HPDE6-E6E7 (cell line): ENCODE measurements around the gene KRT73.
"Not testable (repeated sequence)": the region's sequence is repeated elsewhere in the genome, so short reads cannot be mapped to it uniquely, and the experiment has no call there.

ENCODE experiments used
- DNase-seq: peaks from one replicate; pipeline ENCODE4 v3.0.0; 2011; ENCODE audit warnings: missing footprints; ENCODE audit errors: extremely low spot score

Gene KRT73

GRCh38 chr12:52600941-52601481 lies 17.3 kb downstream of the KRT73 start, which contains the start of gene KRT72:
Gene KRT72, minus strand, starts transcription at chr12:52601463. Its CDS starts 11 bp downstream, at chr12:52601452.
- no peak for DNase-seq

DNA sequence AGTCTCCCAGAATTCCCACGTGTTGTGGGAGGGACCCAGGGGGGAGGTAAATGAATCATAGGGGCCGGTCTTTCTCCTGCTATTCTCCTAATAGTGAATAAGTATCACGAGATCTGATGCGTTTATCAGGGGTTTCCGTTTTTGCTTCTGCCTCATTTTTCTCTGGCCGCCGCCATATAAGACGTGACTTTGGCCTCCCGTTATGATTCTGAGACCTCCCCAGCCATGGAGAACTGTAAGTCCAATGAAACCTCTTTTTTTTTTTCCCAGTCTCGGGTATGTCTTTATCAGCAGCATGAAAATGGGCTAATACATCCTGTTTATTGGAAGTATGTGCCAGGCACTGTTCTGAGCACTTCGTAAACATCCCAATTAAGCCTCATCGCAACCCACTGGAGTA lies 17.9 kb downstream of the KRT73 start:
- DNase-seq = no peak

- no peak for DNase-seq
Observed at GRCh38 chr12:52600071-52600470, 18.3 kb downstream of the KRT73 start.

DNA sequence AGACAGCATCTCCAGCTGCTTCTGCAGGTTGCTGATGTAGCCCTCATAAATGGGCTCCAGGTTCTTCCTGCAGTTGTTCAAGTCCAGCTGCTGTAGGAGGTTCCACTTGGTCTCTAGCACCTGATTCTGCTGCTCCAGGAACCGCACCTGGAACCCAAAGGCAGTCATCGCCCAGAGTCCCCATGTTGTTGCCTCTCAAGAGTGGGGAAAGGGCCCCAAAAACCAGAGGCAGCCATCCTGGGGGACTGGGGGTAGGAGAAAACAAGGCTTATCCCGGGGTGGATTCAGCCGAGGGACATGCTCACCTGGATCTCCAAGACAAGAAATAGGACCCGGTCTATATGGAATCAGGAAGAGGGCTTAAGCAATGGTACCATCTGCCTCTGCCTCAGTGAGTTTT lies 19.4 kb downstream of the KRT73 start:
- no peak for DNase-seq

DNA sequence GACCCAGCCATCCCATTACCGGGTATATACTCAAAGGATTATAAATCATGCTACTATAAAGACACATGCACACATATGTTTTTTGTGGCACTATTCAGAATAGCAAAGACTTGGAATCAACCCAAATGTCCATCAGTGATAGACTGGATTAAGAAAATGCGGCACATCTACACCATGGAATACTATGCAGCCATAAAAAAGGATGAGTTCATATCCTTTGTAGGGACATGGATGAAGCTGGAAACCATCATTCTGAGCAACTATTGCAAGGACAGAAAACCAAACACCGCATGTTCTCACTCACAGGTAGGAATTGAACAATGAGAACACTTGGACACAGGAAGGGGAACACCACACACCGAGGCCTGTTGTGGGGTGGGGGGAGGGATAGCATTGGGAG lies 24.1 kb downstream of the KRT73 start:
- DNase-seq = not testable (repeated sequence)

- no peak for DNase-seq
Observed at GRCh38 chr12:52591521-52591920, 26.8 kb downstream of the KRT73 start.

- DNase-seq = no peak
Observed at GRCh38 chr12:52590021-52590420, 28.3 kb downstream of the KRT73 start.

- DNase-seq = no peak
Observed at GRCh38 chr12:52587563-52587962, 30.8 kb downstream of the KRT73 start.

DNA sequence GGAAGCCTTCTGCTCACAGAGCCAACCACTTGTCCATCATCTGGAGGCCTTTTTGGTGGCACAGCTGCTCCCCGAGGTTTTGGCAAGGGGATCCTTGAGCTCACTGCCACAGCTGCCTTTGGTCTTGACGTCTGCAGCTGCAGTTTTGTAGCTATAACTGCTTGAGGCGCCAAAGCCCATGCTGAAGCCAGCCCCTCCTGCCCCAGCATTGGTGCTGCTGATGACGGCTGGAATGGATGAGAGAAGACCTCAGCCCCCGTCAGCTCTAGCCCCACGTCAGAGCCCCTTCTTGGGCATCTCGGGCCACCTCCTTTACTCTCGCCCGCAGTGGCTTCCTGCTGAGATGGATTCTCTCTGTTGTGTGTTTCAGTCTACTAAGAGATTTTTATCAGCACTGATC lies 32.4 kb downstream of the KRT73 start:
- DNase-seq = no peak

GRCh38 chr12:52585066-52585465 lies 33.3 kb downstream of the KRT73 start:
- DNase-seq = no peak

DNA sequence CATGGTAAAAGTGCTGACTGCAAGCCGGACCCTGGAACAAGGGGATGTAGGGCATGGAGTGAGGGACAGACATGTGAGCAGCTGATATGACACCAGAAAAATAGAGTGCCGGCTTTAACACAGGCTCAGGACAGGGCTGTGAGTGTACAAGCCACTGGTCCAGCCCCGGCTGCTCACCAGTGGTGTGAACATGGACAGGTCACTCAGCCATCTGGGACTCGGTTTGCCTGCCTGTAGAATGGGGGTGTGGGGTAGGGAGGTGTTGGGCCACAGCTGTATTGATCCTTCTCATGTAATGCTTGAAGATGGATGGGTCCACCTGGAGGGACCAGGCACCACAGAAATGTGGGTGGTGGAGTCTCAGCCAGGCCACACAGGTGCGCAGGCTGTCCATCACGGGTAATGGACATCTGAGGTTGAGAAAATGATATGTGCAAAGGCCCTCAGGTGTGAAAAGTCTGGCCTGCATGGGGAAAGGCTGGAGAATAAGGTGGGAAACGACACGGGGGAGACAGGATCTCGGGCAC lies 34.1 kb downstream of the KRT73 start:
- no peak for DNase-seq

GRCh38 chr12:52582971-52583456 lies 35.3 kb downstream of the KRT73 start:
- peak; percentile 89 for DNase-seq

DNA sequence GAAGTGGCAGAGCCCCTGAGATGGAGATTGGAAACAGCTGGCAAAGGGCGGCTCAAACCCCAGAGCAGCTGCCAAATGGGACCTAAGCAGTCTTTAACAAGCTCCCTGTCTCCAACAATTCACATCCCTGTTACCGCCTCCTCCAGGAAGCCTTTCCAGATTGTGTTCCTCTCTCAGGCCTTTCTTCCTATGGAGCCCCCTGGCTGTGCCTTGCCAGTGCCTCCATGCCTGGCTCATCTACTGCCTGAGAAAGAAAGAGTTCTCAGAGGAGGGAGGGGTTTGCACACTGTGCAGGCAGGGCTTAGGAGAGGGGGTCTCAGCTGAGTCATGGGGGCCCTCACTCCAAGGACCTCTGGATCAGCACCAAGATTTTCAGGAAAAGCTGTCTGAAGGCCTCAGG lies 35.9 kb downstream of the KRT73 start:
- no peak for DNase-seq

GRCh38 chr12:52581481-52581880 lies 36.9 kb downstream of the KRT73 start:
- peak; percentile 88 for DNase-seq

DNA sequence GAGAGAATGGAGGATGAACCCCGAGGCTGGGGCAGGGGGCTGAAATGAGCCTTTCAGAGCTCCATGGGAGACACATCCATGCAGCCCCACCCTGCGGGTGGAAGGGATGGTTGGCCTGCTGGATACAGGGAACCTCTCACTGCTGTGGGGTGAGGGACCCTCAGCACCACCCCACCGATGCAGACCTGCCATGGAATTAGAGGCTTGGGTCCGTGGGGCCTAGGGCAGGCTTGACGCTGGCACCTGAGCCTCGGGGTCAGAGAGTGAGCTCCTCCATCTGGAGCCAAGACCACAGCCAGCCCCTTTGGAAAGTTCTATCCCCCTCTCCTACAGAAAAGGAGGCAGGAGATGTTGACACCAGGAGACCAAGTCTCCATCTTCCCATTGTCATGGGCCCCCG lies 37.3 kb downstream of the KRT73 start:
- DNase-seq = no peak

GRCh38 chr12:52580496-52580895 lies 37.9 kb downstream of the KRT73 start:
- no peak for DNase-seq

DNA sequence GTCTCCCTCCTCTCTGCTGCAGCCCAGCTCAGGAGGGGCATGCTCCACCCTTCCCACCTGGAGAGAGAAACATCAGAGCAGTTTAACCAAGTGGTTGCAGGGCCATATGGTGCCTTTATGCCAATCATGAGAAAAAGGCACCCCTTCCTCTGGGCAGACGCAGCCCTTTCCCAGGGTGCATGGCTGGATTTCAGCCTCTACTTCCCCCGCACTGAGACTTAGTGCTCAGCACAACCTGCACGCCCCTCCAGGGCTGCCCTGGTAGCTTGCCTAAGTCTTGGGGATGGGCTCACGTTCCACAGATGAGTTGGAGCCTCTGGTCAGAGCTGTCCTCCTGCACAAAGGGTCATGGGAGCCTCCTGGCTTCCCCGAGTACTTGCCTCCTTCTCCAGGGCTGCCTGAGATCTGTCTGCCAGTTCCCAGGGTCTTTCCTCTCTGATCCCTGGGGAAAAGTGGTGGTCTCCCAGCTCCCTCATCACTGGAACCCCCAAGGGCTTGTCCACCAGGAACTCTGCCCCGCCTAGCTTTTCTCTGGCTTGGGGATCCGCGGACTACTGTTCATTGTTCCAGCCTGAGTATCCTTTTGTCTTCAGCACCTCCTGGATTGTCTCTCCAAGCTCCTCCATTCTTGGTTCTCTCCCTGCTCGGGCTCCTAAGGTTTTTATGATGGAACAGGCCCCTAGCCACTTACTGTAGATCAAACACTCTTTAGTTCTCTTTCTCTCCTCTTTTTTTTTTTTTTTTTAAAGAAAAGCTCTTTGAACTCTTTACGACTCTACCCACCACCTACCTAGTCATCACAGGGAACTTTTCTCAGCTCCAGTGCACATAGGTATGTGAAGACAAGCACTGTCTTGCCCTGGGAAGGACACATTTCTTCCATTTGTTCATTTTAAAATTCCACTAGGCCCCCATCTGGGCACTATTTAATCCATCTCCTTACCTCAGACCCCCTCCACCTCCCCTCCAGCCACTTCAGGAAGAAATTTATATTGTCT lies 38.6 kb downstream of the KRT73 start:
- peak; percentile 72 for DNase-seq

GRCh38 chr12:52578469-52578868 lies 39.9 kb downstream of the KRT73 start:
- no peak for DNase-seq

GRCh38 chr12:52577316-52577715 lies 41.0 kb downstream of the KRT73 start:
- DNase-seq = no peak

- no peak for DNase-seq
Observed at GRCh38 chr12:52575948-52576347, 42.4 kb downstream of the KRT73 start.

GRCh38 chr12:52575256-52575655 lies 43.1 kb downstream of the KRT73 start:
- no peak for DNase-seq

- DNase-seq = no peak
Observed at GRCh38 chr12:52573743-52574142, 44.6 kb downstream of the KRT73 start, which contains the start of gene KRT74. Gene KRT74, minus strand, starts transcription at chr12:52573843. Its CDS starts 66 bp downstream, at chr12:52573777.

- no peak for DNase-seq
Observed at GRCh38 chr12:52573306-52573705, 45.1 kb downstream of the KRT73 start.
